Measurements from ENCODE around the gene CHERP. TPM values are rescaled to one million over a fixed set of nuclear protein-coding genes. Genes with fewer than 3 reads are reported as not detected.

Gene CHERP
- total and polyA plus RNA-seq, 2 donors (not counting 1 experiment from before 2014, with no cell fraction given), result 2.4 to 6.1 TPM

DNA sequence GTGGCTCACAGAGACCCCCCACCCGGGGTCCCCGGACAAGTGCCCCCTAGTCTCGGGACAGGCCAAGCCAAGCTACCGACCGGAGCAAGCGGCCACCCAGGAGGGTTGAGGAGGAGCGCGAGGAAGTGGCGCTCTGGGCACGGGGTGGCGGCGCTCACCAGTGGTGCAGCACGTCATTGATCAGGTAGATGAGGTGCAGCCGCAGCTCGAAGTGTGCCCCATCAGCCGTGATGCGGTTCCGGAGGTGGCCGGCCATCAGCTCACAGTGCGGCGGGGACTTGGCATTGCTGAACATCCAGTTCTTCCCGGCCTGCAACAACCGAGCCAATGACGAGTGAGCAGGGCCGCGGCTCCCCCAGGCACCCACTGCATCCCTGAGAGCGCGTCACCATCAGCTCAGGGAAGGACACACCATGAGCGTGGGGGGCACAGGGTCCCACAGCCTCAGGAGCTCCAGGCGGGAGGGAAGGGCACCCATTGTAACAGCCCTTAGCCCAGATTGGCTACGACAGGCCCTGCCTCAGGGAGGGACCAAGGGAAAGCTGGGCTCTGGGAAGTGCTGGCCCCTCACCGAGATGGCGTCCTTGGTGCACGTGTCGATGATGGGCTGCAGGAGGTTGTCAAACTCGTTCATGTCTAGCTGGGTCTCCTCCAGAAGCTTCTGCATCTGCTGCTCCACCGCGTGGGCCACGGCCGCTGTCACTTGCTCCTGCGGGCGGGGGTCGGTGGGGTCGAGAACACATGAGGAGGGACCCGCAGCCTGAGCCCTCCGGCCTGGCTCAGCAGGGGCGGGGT, 9.6 kb downstream of the CHERP start:
- no peaks in the 10 kb centered on the region for H4K20me1 ChIP-seq (ENCODE audit: control insufficient read depth, extremely low read depth, insufficient read depth, low read length)
- no peak overlapping the region for H3K9ac ChIP-seq (ENCODE audit: insufficient read depth, low read length)
- TF ChIP-seq CTCF (conservative IDR thresholded peaks at IDR 0.05 in 1 of 2, IDR thresholded peaks at IDR 0.05 in 1 of 2; ENCODE audit: low read depth in 1 of 2, low read length in 2 of 2), result no peak
- TF ChIP-seq EZH2 (IDR thresholded peaks at IDR 0.05; ENCODE audit: low read length, missing control alignments), result no peak
- DNase-seq (ENCODE audit: low read depth in 2 of 2), result no peak
- no peak overlapping the region for H3K4me3 ChIP-seq (replicated peaks in 1 of 4; ENCODE audit: control extremely low read depth in 1 of 4, insufficient read depth in 1 of 4, low read depth in 3 of 4, low read length in 4 of 4)
- peaks cover 19% of the 10 kb centered on the region for H3K79me2 ChIP-seq (ENCODE audit: control insufficient read depth, insufficient read depth, low read length)
- H2AFZ ChIP-seq (ENCODE audit: low read length), result no peak overlapping the region
- no peak overlapping the region for H3K4me2 ChIP-seq (ENCODE audit: extremely low read depth, insufficient read depth, low read length)
- peaks cover 38% of the 10 kb centered on the region for H3K36me3 ChIP-seq (ENCODE audit: control insufficient read depth, insufficient read depth, low read length)
- no peaks in the 10 kb centered on the region for H3K9me3 ChIP-seq (ENCODE audit: control insufficient read depth, insufficient read depth, low read depth, low read length)
- H3K4me1 ChIP-seq (ENCODE audit: control insufficient read depth, extremely low read depth, insufficient read depth, low read length), result no peaks in the 10 kb centered on the region
- H3K27ac ChIP-seq (ENCODE audit: insufficient read depth, low read length), result no peak overlapping the region
- no peaks in the 10 kb centered on the region for H3K27me3 ChIP-seq (ENCODE audit: control insufficient read depth, insufficient read depth, low read length)

GRCh38 chr19:16531380-16531669, 10.9 kb downstream of the CHERP start:
- H3K79me2 ChIP-seq (ENCODE audit: control insufficient read depth, insufficient read depth, low read length), result peaks cover 9% of the 10 kb centered on the region
- peaks cover 42% of the 10 kb centered on the region for H3K36me3 ChIP-seq (ENCODE audit: control insufficient read depth, insufficient read depth, low read length)
- no peak overlapping the region for H2AFZ ChIP-seq (ENCODE audit: low read length)
- TF ChIP-seq CTCF (conservative IDR thresholded peaks at IDR 0.05 in 1 of 2, IDR thresholded peaks at IDR 0.05 in 1 of 2; ENCODE audit: low read depth in 1 of 2, low read length in 2 of 2), result no peak
- no peak for TF ChIP-seq EZH2 (IDR thresholded peaks at IDR 0.05; ENCODE audit: low read length, missing control alignments)
- H3K4me1 ChIP-seq (ENCODE audit: control insufficient read depth, extremely low read depth, insufficient read depth, low read length), result no peaks in the 10 kb centered on the region
- no peaks in the 10 kb centered on the region for H3K27me3 ChIP-seq (ENCODE audit: control insufficient read depth, insufficient read depth, low read length)
- no peak overlapping the region for H3K4me3 ChIP-seq (replicated peaks in 1 of 4; ENCODE audit: control extremely low read depth in 1 of 4, insufficient read depth in 1 of 4, low read depth in 3 of 4, low read length in 4 of 4)
- H3K9me3 ChIP-seq (ENCODE audit: control insufficient read depth, insufficient read depth, low read depth, low read length), result no peaks in the 10 kb centered on the region
- DNase-seq (ENCODE audit: low read depth in 2 of 2), result no peak
- H3K9ac ChIP-seq (ENCODE audit: insufficient read depth, low read length), result no peak overlapping the region
- no peak overlapping the region for H3K4me2 ChIP-seq (ENCODE audit: extremely low read depth, insufficient read depth, low read length)
- no peaks in the 10 kb centered on the region for H4K20me1 ChIP-seq (ENCODE audit: control insufficient read depth, extremely low read depth, insufficient read depth, low read length)
- no peak overlapping the region for H3K27ac ChIP-seq (ENCODE audit: insufficient read depth, low read length)

GRCh38 chr19:16530540-16531379, 11.5 kb downstream of the CHERP start:
- H3K4me2 ChIP-seq (ENCODE audit: extremely low read depth, insufficient read depth, low read length), result no peak overlapping the region
- peaks cover 4% of the 10 kb centered on the region for H3K79me2 ChIP-seq (ENCODE audit: control insufficient read depth, insufficient read depth, low read length)
- TF ChIP-seq CTCF (conservative IDR thresholded peaks at IDR 0.05 in 1 of 2, IDR thresholded peaks at IDR 0.05 in 1 of 2; ENCODE audit: low read depth in 1 of 2, low read length in 2 of 2), result no peak
- no peak for TF ChIP-seq EZH2 (IDR thresholded peaks at IDR 0.05; ENCODE audit: low read length, missing control alignments)
- peaks cover 44% of the 10 kb centered on the region for H3K36me3 ChIP-seq (ENCODE audit: control insufficient read depth, insufficient read depth, low read length)
- no peaks in the 10 kb centered on the region for H3K27me3 ChIP-seq (ENCODE audit: control insufficient read depth, insufficient read depth, low read length)
- H3K4me1 ChIP-seq (ENCODE audit: control insufficient read depth, extremely low read depth, insufficient read depth, low read length), result no peaks in the 10 kb centered on the region
- H3K9me3 ChIP-seq (ENCODE audit: control insufficient read depth, insufficient read depth, low read depth, low read length), result no peaks in the 10 kb centered on the region
- H3K27ac ChIP-seq (ENCODE audit: insufficient read depth, low read length), result no peak overlapping the region
- H3K4me3 ChIP-seq (replicated peaks in 1 of 4; ENCODE audit: control extremely low read depth in 1 of 4, insufficient read depth in 1 of 4, low read depth in 3 of 4, low read length in 4 of 4), result no peak overlapping the region
- H3K9ac ChIP-seq (ENCODE audit: insufficient read depth, low read length), result no peak overlapping the region
- no peaks in the 10 kb centered on the region for H4K20me1 ChIP-seq (ENCODE audit: control insufficient read depth, extremely low read depth, insufficient read depth, low read length)
- no peak overlapping the region for H2AFZ ChIP-seq (ENCODE audit: low read length)
- DNase-seq (ENCODE audit: low read depth in 2 of 2), result no peak
